Adrenal gland (tissue), 12 donors: ENCODE results near the gene KCNIP3. TPM values are rescaled to one million over a fixed set of nuclear protein-coding genes. Genes with fewer than 3 reads are reported as not detected.

Experiments
- DNase-seq, 7 donors: peaks; one replicate each; pipeline ENCODE4 v3.0.0-alpha.2; 2019 to 2020
- H3K27ac ChIP-seq, 5 donors: fragments of 200-600 bp; sonication (generic) in 4 of 5; 1 replicate in 3 of 5; 2 replicates in 2 of 5; pipeline versions ENCODE4 v1.5.1 to v1.8.0; 2016 to 2020; ENCODE audit warnings: mild to moderate bottlenecking in 1 of 5
- H3K27me3 ChIP-seq: fragments of 200-600 bp; 2 replicates; pipeline ENCODE4 v1.8.0; 2021
- H3K36me3 ChIP-seq, 2 donors: fragments of 200-600 bp; replicated peaks in 1 of 2; 1 replicate in 1 of 2; 2 replicates in 1 of 2; pipeline versions ENCODE4 v1.5.1 to v1.8.0; 2018 to 2022
- H3K4me1 ChIP-seq, 2 donors: fragments of 200-600 bp; replicated peaks in 1 of 2; 1 replicate in 1 of 2; 2 replicates in 1 of 2; pipeline versions ENCODE4 v1.5.1 to v1.8.0; 2018 to 2021
- H3K4me3 ChIP-seq, 4 donors: fragments of 200-600 bp; sonication (generic) in 3 of 4; one replicate each; pipeline ENCODE4 v1.5.1; 2016 to 2018
- H3K9me3 ChIP-seq, 3 donors: fragments of 200-600 bp; sonication (generic) in 1 of 3; replicated peaks in 1 of 3; 1 replicate in 2 of 3; 2 replicates in 1 of 3; pipeline versions ENCODE4 v1.5.1 to v1.8.0; 2016 to 2021
- CTCF ChIP-seq, 6 experiments: fragments of 450-650 bp in 4 of 6; fragments of 200-600 bp in 2 of 6; sonication (generic) in 1 of 6; IDR thresholded peaks; 1 replicate in 5 of 6; 2 replicates in 1 of 6; pipeline versions ENCODE4 v1.5.1 to v1.8.0; 2016 to 2021; ENCODE audit warnings: antibody characterized with exemption in 6 of 6, mild to moderate bottlenecking in 2 of 6, moderate library complexity in 1 of 6
- POLR2A ChIP-seq, 2 donors: fragments of 450-650 bp; IDR thresholded peaks; one replicate each; pipeline ENCODE4 v1.6.1; 2017; ENCODE audit warnings: antibody characterized with exemption in 2 of 2, mild to moderate bottlenecking in 2 of 2, moderate library complexity in 1 of 2
- WGBS, 4 donors: extraction: QIAGEN DNeasy Blood & Tissue Kit in 2 of 4; methylation state at CpG; one replicate each; pipeline versions ENCODE4 v1.1.5 to v1.1.7; 2013 to 2017; 5-methylcytosine and 5-hydroxymethylcytosine counted together
- intact Hi-C, 2 donors: fragments of 100-400 bp; cut with DNase I; formaldehyde crosslinking; loops; one replicate each; pipeline versions ENCODE4 v1.14.1 to v1.15.0; 2022 to 2023
- polyA plus RNA-seq, 3 donors: library from polyadenylated mRNA; stranded (reverse); fragments of 200-250 nt in 2 of 3; fragments of 350-450 nt in 1 of 3; fragmentation: Illumina TruSeq in 1 of 3; extraction: RNeasy Lipid Tissue Mini Kit (QIAGEN cat#74804) in 1 of 3; gene quantifications; one replicate each; pipeline ENCODE4 v1.2.3, GENCODE V29; 2013 to 2014
- total RNA-seq, 9 donors: library from RNA; depleted of rRNA in 4 of 9; stranded (reverse); fragments of >200 nt in 4 of 9; fragments of 120-200 nt in 1 of 9; fragmentation: NEBNext Ultra II Directional in 1 of 9; extraction: Animal tissue kit (Norgen Biotek cat#: 25700) in 1 of 9; gene quantifications; one replicate each; pipeline versions ENCODE4 v1.1.0 to v1.2.4, GENCODE V29; 2013 to 2023
- donor health status: healthy with polysubstance abuse.
- donor health status: Bipolar disorder and iron deficiency.
- donor health status: DM: yes; HTN: yes; CAD: no.
- donor health status: DM: no; HTN: no; CAD: no.
- donor health status: DM: no; HTN: no; CAD: no.
- donor health status: DM: yes; HTN: yes; CAD: no.

Gene KCNIP3
- total and polyA plus RNA-seq, 12 donors, result 0.54 to 6.3 (median 1.7) TPM

GRCh38 chr2:95392320-95392719, 95.2 kb downstream of the KCNIP3 start:
- H3K27ac ChIP-seq, result peak overlapping the region in 1 of 5 donors; percentile 61
- no peak for DNase-seq
- no peaks in the 10 kb centered on the region for H3K27me3 ChIP-seq
- intact Hi-C loops, result loop anchor here in 1 of 2 donors (5.0 kb wide), 1 partner anchor 335 kb away; no protein-coding TSS in a partner anchor
- no peaks in the 10 kb centered on the region for H3K9me3 ChIP-seq
- H3K4me1 ChIP-seq, result no peaks in the 10 kb centered on the region
- 72 to 79% (median 75%) methylated on average over 6 of the region's 6 CpGs for WGBS, 4 donors
- H3K4me3 ChIP-seq, result no peak overlapping the region
- H3K36me3 ChIP-seq, result no peaks in the 10 kb centered on the region
- TF ChIP-seq CTCF (IDR thresholded peaks at IDR 0.05), result no peak
- no peak for TF ChIP-seq POLR2A (IDR thresholded peaks at IDR 0.05)

- H3K4me3 ChIP-seq, result no peak overlapping the region
- H3K27me3 ChIP-seq, result no peaks in the 10 kb centered on the region
- DNase-seq, result peak in 3 of 7 donors; percentile 25 to 69 (median 38)
- H3K4me1 ChIP-seq, result no peaks in the 10 kb centered on the region
- H3K9me3 ChIP-seq, result no peaks in the 10 kb centered on the region
- H3K27ac ChIP-seq, result no peak overlapping the region
- intact Hi-C loops, result loop anchor here in 1 of 2 donors (5.0 kb wide), 1 partner anchor 334 kb away; no protein-coding TSS in a partner anchor
- 71 to 82% (median 79%) methylated on average over 8 of the region's 8 CpGs for WGBS, 4 donors
- H3K36me3 ChIP-seq, result no peaks in the 10 kb centered on the region
- TF ChIP-seq CTCF (IDR thresholded peaks at IDR 0.05) (no peak), POLR2A (IDR thresholded peaks at IDR 0.05) (no peak)
These were observed 95.7 kb downstream of the KCNIP3 start for GRCh38 chr2:95392730-95393455.

GRCh38 chr2:95393901-95394300, 96.8 kb downstream of the KCNIP3 start:
- no peak for DNase-seq
- Histone ChIP-seq H3K27me3 (no peaks in the 10 kb centered on the region), H3K4me3 (no peak overlapping the region), H3K9me3 (no peaks in the 10 kb centered on the region), H3K27ac (no peak overlapping the region), H3K4me1 (no peaks in the 10 kb centered on the region), H3K36me3 (no peaks in the 10 kb centered on the region)
- TF ChIP-seq CTCF (IDR thresholded peaks at IDR 0.05), result no peak
- TF ChIP-seq POLR2A (IDR thresholded peaks at IDR 0.05), result no peak
- WGBS, 4 donors, result 92 to 95% (median 93%) methylated on average over 6 of the region's 6 CpGs
- intact Hi-C loops, result loop anchor here in 1 of 2 donors (5.0 kb wide), 1 partner anchor 333 kb away; no protein-coding TSS in a partner anchor

- Histone ChIP-seq H3K27ac (no peak overlapping the region), H3K27me3 (no peaks in the 10 kb centered on the region), H3K4me1 (peaks cover 13 to 15% of the 10 kb centered on the region in 2 donors), H3K36me3 (no peaks in the 10 kb centered on the region), H3K9me3 (no peaks in the 10 kb centered on the region), H3K4me3 (no peak overlapping the region)
- DNase-seq, result no peak
- TF ChIP-seq CTCF (IDR thresholded peaks at IDR 0.05), result no peak
- TF ChIP-seq POLR2A (IDR thresholded peaks at IDR 0.05), result no peak
- intact Hi-C loops, result no loop called here
- 92 to 96% (median 94%) methylated on average over 7 of the region's 7 CpGs for WGBS, 4 donors
These were observed 101.9 kb downstream of the KCNIP3 start for GRCh38 chr2:95399061-95399460.
